Measurements from ENCODE around the gene SFXN3.

Gene SFXN3

DNA sequence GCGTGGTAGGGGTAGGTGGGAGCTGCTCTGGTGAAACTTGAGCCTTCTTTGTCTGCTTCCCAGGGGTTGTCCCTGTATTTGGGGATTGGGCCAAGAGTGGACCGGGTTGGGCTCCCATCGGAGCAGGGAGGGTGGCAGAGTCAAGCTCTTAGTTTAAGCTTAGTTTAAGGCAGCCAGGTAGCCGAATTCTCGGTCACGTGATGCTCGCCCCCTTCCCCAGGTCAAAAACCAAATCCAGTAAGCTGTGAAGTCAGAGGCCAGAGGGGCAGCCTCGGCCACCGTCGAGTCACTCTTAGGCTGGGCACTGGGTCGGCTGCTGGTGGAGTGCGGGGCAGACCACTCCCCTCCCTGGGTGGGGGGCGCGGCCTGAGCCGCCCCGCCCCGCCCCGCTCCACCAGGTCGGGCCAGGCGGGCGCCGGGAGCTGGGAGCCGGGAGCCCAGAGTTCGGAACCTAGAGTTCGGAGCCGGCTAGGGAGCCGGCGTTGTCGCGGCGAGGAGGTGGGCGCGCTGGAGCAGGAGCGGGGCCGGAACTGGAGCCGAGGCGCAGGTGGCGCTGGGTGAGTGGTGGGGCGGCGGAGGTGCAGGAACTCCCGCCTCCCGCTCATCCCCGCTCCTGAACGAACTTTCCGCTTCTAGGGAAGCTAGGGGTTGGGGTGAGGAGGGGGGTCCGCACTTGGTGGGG, 34.2 kb upstream of the SFXN3 start:
- no peak for DNase-seq (ENCODE audit: low spot score)
- Histone ChIP-seq H3K4me3 (peak overlapping the region; percentile 85), H3K27ac (peak overlapping the region; percentile 99 to 100)
- no peak for TF ChIP-seq CTCF (IDR thresholded peaks at IDR 0.05)

DNA sequence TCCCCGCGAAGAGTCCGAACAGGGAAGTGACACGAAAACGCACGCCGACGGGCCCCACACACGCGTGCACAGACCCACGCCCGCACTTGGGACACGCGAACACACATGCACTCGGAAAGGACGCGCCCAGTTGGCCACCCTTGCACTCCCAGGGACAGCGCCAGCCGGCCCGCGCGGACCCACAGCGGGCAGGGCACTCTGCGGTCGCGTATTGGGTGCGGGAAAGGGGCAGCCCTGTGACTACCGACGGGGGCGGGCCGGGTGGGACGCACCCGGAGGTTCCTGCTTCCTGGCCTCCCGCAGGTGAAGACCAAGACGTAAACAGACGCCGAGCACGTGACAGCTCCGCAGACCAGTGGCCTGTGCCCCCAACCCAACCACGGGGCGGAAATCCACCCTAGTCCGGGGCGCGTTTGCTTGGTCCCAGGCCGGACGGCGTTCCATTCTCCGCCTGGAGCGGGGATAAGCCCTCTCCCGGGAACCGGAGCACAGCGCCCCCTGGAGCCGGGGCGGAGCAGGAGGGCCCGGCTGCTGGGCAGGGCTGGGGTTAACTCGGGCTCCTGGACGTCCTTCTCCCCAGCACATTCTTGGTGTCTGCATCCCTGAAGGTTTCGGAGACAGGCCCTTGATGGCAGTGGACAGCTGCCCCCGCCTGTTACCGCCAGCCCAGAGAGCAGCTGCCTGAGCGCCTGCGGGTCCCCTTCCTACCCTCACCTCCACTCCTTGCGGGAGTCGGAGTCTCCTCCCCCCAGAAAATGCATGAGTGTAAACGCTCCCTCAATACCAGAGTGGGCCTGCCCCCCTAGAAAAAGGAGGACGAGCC, 33.5 kb upstream of the SFXN3 start:
- peak overlapping the region; percentile 85 for H3K4me3 ChIP-seq
- peak; percentile 79 for TF ChIP-seq CTCF (IDR thresholded peaks at IDR 0.05)
- peak overlapping the region; percentile 99 to 100 for H3K27ac ChIP-seq
- DNase-seq (ENCODE audit: low spot score), result peak; percentile 92

DNA sequence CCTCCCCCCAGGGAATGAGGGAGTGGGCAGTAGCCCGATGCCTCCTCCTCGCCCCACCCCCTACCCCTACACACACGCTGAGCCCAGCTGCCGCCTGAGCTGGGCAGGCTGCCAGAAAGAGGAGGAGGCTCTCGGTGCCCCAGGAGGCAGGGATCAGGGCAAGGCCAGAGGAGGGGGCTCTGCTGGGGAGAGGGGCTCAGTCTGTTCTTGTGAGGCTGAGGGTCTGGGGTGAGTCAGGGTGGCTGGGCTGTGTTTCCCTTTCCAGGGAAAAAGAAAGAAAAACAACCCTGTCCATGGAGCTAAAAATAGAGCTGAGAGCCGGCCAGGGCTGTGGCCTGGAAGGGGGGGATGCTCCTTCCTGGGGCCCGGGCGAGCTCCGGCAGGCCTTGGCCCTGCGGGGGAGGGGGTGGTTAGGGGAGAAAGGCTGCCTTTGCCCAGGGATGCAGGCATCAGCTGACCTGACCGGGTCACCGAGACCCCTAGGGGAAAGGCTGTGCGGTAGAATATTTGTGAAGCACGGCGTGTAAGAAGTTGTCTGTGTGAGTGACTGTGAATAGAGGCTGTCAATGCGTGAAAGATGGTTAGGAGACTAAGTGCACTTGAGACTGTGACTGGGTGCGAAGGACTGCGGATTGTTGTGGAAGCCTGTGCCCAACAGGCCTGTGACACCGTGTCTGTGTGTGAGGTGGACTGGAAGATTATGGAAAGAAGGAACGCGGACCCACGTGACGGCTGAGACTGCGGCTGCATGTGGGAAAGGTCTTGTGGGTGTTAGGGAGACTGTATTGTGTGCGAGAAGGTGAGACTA, 32.6 kb upstream of the SFXN3 start:
- Histone ChIP-seq H3K27ac (peak overlapping the region; percentile 99 to 100), H3K4me3 (peak overlapping the region; percentile 85)
- no peak for TF ChIP-seq CTCF (IDR thresholded peaks at IDR 0.05)
- peak; percentile 91 for DNase-seq (ENCODE audit: low spot score)

- peak overlapping the region; percentile 99 to 100 for H3K27ac ChIP-seq
- peak overlapping the region; percentile 85 for H3K4me3 ChIP-seq
- TF ChIP-seq CTCF (IDR thresholded peaks at IDR 0.05), result peak; percentile 98
- peak; percentile 89 for DNase-seq (ENCODE audit: low spot score)
Measured at GRCh38 chr10:100998991-100999741, 31.9 kb upstream of the SFXN3 start.

DNA sequence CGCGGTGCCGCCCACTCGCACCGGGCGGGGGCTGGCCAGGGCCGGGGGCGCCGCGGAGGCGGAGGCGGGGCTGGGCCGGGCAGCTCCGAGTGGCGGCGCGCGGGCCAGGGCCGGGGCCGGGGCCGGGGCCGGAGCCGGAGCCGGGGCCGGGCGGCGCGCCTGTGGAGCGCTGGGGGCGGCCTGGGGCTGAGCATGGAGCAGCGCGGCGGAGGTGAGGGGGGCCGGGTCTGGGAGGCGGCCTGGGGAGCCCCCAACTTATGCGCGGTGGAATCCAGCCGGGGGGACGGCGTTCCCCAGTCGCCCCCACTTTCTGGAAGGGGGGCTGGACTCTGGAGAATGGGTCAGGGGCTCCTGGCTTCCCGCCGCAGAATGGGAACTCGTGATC, 31.3 kb upstream of the SFXN3 start, which contains the start of gene LZTS2:
TSS of gene LZTS2 (plus strand) at position 67 of the 385 bp plus-strand sequence. CDS start 2,731 bp downstream, outside the sequence.
- Histone ChIP-seq H3K27ac (peak within 1 kb of the TSS; percentile 99 to 100), H3K4me3 (peak within 1 kb of the TSS; percentile 85)
- no peak for DNase-seq (ENCODE audit: low spot score)
- TF ChIP-seq CTCF (IDR thresholded peaks at IDR 0.05), result no peak
